Measurements from ENCODE around the gene CYB561A3. TPM values are rescaled to one million over a fixed set of nuclear protein-coding genes. Genes with fewer than 3 reads are reported as not detected.

Gene CYB561A3
- total and polyA plus RNA-seq, 2 donors (not counting 1 experiment from before 2014, with no cell fraction given): 248 to 756 TPM

- intact Hi-C loops (cut with micrococcal nuclease): no loop called here
- H3K9ac ChIP-seq (ENCODE audit: low read length): no peak overlapping the region
- Mint-ChIP-seq H3K4me3 (no peak overlapping the region), H3K27me3 (no peaks in the 10 kb centered on the region), H3K4me1 (no peaks in the 10 kb centered on the region), H3K27ac (no peak overlapping the region), H3K9me3 (ENCODE audit: insufficient read depth) (no peaks in the 10 kb centered on the region)
- no peak overlapping the region for H3K4me3 ChIP-seq (ENCODE audit: control extremely low read depth in 1 of 5, extremely low read depth in 1 of 5, insufficient read depth in 1 of 5, low read depth in 2 of 5, low read length in 4 of 5)
- H3K27ac ChIP-seq (ENCODE audit: low read length in 2 of 2): no peak overlapping the region
- H2AFZ ChIP-seq (ENCODE audit: insufficient read depth, low read depth, low read length, poor library complexity, severe bottlenecking): no peak overlapping the region
- CTCF ChIA-PET: interaction anchor here (1.1 to 20.9 kb wide), 4 partner anchors 14 to 33 kb away, joined by 3 to 436 read pairs (median 36); partner anchors contain the start of genes DDB1 and TKFC
- ATAC-seq (ENCODE audit: low read depth): no peak
- no peaks in the 10 kb centered on the region for H3K79me2 ChIP-seq (ENCODE audit: control insufficient read depth, insufficient read depth, low read length)
- H3K4me1 ChIP-seq (ENCODE audit: control insufficient read depth in 2 of 2, insufficient read depth in 2 of 2, low read length in 2 of 2): no peaks in the 10 kb centered on the region
- WGBS (ENCODE audit: insufficient coverage): 85% methylated on average over 6 of the region's 8 CpGs
- H3K4me2 ChIP-seq (replicated peaks; ENCODE audit: low read depth, low read length, poor library complexity, severe bottlenecking): no peak overlapping the region
- no peak for TF ChIP-seq CTCF (IDR thresholded peaks at IDR 0.05)
- no peak for TF ChIP-seq EZH2 (IDR thresholded peaks at IDR 0.05; ENCODE audit: borderline replicate concordance, insufficient read depth, low read depth, low read length, poor library complexity, severe bottlenecking)
- POLR2A ChIA-PET: interaction anchor here (1.0 kb wide), 1 partner anchor 9 kb away, joined by 4 read pairs; the partner anchor contains the start of genes CYB561A3 and TMEM138
- H3K36me3 ChIP-seq (replicated peaks in 1 of 2; ENCODE audit: control extremely low read depth in 1 of 2, control insufficient read depth in 1 of 2, extremely low read depth in 1 of 2, insufficient read depth in 2 of 2, low read length in 1 of 2): peaks cover 2 to 52% of the 10 kb centered on the region in 2 experiments
- H3K27me3 ChIP-seq (replicated peaks in 1 of 4; ENCODE audit: control extremely low read depth in 1 of 4, control insufficient read depth in 3 of 4, insufficient read depth in 4 of 4, low read length in 3 of 4): no peaks in the 10 kb centered on the region
- DNase-seq: no peak
- H3K9me3 ChIP-seq (ENCODE audit: control extremely low read depth in 1 of 3, control insufficient read depth in 2 of 3, insufficient read depth in 1 of 3, low read length in 2 of 3): peaks cover 0 to 7% (median 2%) of the 10 kb centered on the region in 3 donors
- no peaks in the 10 kb centered on the region for H4K20me1 ChIP-seq (ENCODE audit: control insufficient read depth, insufficient read depth, low read length, poor library complexity, severe bottlenecking)
Observed at GRCh38 chr11:61370349-61371005, 8.8 kb upstream of the CYB561A3 start.

All from B cell (primary cell).